Neural crest cell (in vitro differentiated cells): ENCODE data around the gene ALDH3A2. TPM values are rescaled to one million over a fixed set of nuclear protein-coding genes. Genes with fewer than 3 reads are reported as not detected.

Experiments
- DNase-seq: peaks from one replicate; pipeline ENCODE4 v3.0.0; 2021; ENCODE audit warnings: low read depth, mixed read lengths, low spot score
- H3K27ac Mint-ChIP-seq: one replicate; pipeline ENCODE4 v1.8.0; 2021; ENCODE audit warnings: mild to moderate bottlenecking, mixed read lengths; ENCODE audit not compliant: unreplicated experiment
- H3K27me3 Mint-ChIP-seq: 2 replicates; pipeline ENCODE4 v1.8.0; 2021; ENCODE audit warnings: low read depth, mild to moderate bottlenecking, mixed read lengths
- H3K36me3 Mint-ChIP-seq: 2 replicates; pipeline ENCODE4 v1.8.0; 2021; ENCODE audit warnings: low read depth, mild to moderate bottlenecking, mixed read lengths
- H3K4me1 Mint-ChIP-seq: 2 replicates; pipeline ENCODE4 v1.8.0; 2021; ENCODE audit warnings: mixed read lengths
- H3K4me3 Mint-ChIP-seq: one replicate; pipeline ENCODE4 v1.8.0; 2021; ENCODE audit warnings: mild to moderate bottlenecking, mixed read lengths
- H3K9me3 Mint-ChIP-seq: 2 replicates; pipeline ENCODE4 v1.8.0; 2021; ENCODE audit warnings: mixed read lengths
- CTCF ChIP-seq: fragments of 200-600 bp; sonication (generic); conservative IDR thresholded peaks from 2 replicates; pipeline ENCODE4 v1.5.0; 2021; ENCODE audit warnings: antibody characterized with exemption, mild to moderate bottlenecking
- long read RNA-seq: library from polyadenylated mRNA; unstranded; transcript quantifications from one replicate; pipeline ENCODE4 v2.0.0, GENCODE V29; 2020
- total RNA-seq: library from RNA; stranded (reverse); gene quantifications from 2 replicates; pipeline ENCODE4 v1.2.1, GENCODE V29; 2021

Gene ALDH3A2
- total RNA-seq, result 53.4 and 54.4 TPM in 2 replicates
- long read RNA-seq, transcript ALDH3A2-201 (10 exons, 3,928 nt), result major isoform, 122 of 180 reads
- long read RNA-seq, transcript ALDH3A2-203 (11 exons, 3,640 nt), result minor isoform, 6 of 180 reads
- long read RNA-seq, transcript ALDH3A2-202 (11 exons, 3,828 nt), result minor isoform, 14 of 180 reads
- long read RNA-seq, partial matches to known transcripts, result 7 of 180 reads
- long read RNA-seq, other reads (novel, unspliced or antisense), result 24 of 180 reads

- peak; percentile 91 for DNase-seq
- H3K4me3 Mint-ChIP-seq, result peak within 1 kb of the TSS; percentile 91
- no peaks in the 10 kb centered on the region for H3K9me3 Mint-ChIP-seq
- H3K27ac Mint-ChIP-seq, result peak within 1 kb of the TSS; percentile 98
- H3K27me3 Mint-ChIP-seq, result no peaks in the 10 kb centered on the region
- no peak for TF ChIP-seq CTCF
- H3K36me3 Mint-ChIP-seq, result peaks cover 8% of the 10 kb centered on the region
- peaks cover 29% of the 10 kb centered on the region for H3K4me1 Mint-ChIP-seq
These were observed at the start of gene ALDH3A2 for GRCh38 chr17:19648475-19649273. ALDH3A2 (plus strand) TSS chr17:19648751; CDS start chr17:19648972, 221 bp downstream.

- no peak overlapping the region for H3K4me3 Mint-ChIP-seq
- no peaks in the 10 kb centered on the region for H3K27me3 Mint-ChIP-seq
- no peaks in the 10 kb centered on the region for H3K9me3 Mint-ChIP-seq
- no peak for DNase-seq
- no peak for TF ChIP-seq CTCF
- H3K36me3 Mint-ChIP-seq, result no peaks in the 10 kb centered on the region
- no peak overlapping the region for H3K27ac Mint-ChIP-seq
- peaks cover 6% of the 10 kb centered on the region for H3K4me1 Mint-ChIP-seq
These were observed 38.2 kb upstream of the ALDH3A2 start for GRCh38 chr17:19610311-19610710.

GRCh38 chr17:19610879-19611278 lies 37.7 kb upstream of the ALDH3A2 start:
- DNase-seq, result no peak
- Mint-ChIP-seq H3K4me1 (peaks cover 6% of the 10 kb centered on the region), H3K27me3 (no peaks in the 10 kb centered on the region), H3K36me3 (no peaks in the 10 kb centered on the region), H3K4me3 (no peak overlapping the region), H3K9me3 (no peaks in the 10 kb centered on the region), H3K27ac (no peak overlapping the region)
- no peak for TF ChIP-seq CTCF

- DNase-seq, result no peak
- H3K9me3 Mint-ChIP-seq, result peaks cover 11% of the 10 kb centered on the region
- H3K27me3 Mint-ChIP-seq, result no peaks in the 10 kb centered on the region
- peaks cover 6% of the 10 kb centered on the region for H3K4me1 Mint-ChIP-seq
- H3K4me3 Mint-ChIP-seq, result no peak overlapping the region
- TF ChIP-seq CTCF, result no peak
- H3K27ac Mint-ChIP-seq, result no peak overlapping the region
- peaks cover 8% of the 10 kb centered on the region for H3K36me3 Mint-ChIP-seq
These were observed 34.6 kb upstream of the ALDH3A2 start for GRCh38 chr17:19613979-19614378.

GRCh38 chr17:19614900-19615299 lies 33.7 kb upstream of the ALDH3A2 start:
- DNase-seq, result no peak
- Mint-ChIP-seq H3K27me3 (no peaks in the 10 kb centered on the region), H3K27ac (no peak overlapping the region), H3K4me1 (peaks cover 6% of the 10 kb centered on the region), H3K4me3 (no peak overlapping the region), H3K9me3 (peaks cover 20% of the 10 kb centered on the region), H3K36me3 (peaks cover 17% of the 10 kb centered on the region)
- TF ChIP-seq CTCF, result no peak
